ENCODE results near the gene TEX14. TPM values are rescaled to one million over a fixed set of nuclear protein-coding genes. Genes with fewer than 3 reads are reported as not detected.
A peak's percentile ranks its signal among the peaks of the same experiment; 100 is the strongest.

Gene TEX14
- total RNA-seq, 1 donor from 2014 or later: not detected

GRCh38 chr17:58517928-58518609 lies 173.8 kb downstream of the TEX14 start:
- no peak for TF ChIP-seq CTCF (IDR thresholded peaks at IDR 0.05; ENCODE audit: insufficient read depth, low read length, severe bottlenecking)
- peak overlapping the region; percentile 73 for H3K4me3 ChIP-seq (ENCODE audit: low read depth, low read length)
- FAIRE-seq: no peak

GRCh38 chr17:58517378-58517927 lies 174.4 kb downstream of the TEX14 start:
- TF ChIP-seq CTCF (IDR thresholded peaks at IDR 0.05; ENCODE audit: insufficient read depth, low read length, severe bottlenecking): no peak
- no peak for FAIRE-seq
- DNase-seq (ENCODE audit: low read depth): no peak

More at GRCh38 chr17:58517928-58518609, 173.8 kb downstream of the TEX14 start:
- peak; percentile 98 for DNase-seq (ENCODE audit: low read depth)
- Histone ChIP-seq H3K27me3 (ENCODE audit: control insufficient read depth, insufficient read depth, low read length) (no peaks in the 10 kb centered on the region), H3K36me3 (ENCODE audit: control insufficient read depth, insufficient read depth, low read length) (no peaks in the 10 kb centered on the region)

GRCh38 chr17:58516644-58517377 lies 175.0 kb downstream of the TEX14 start:
- FAIRE-seq (no peak), DNase-seq (ENCODE audit: low read depth) (no peak)
- Histone ChIP-seq H3K36me3 (ENCODE audit: control insufficient read depth, insufficient read depth, low read length) (peaks cover 2% of the 10 kb centered on the region), H3K4me3 (ENCODE audit: low read depth, low read length) (peak overlapping the region; percentile 73), H3K27me3 (ENCODE audit: control insufficient read depth, insufficient read depth, low read length) (no peaks in the 10 kb centered on the region)
- TF ChIP-seq CTCF (IDR thresholded peaks at IDR 0.05; ENCODE audit: insufficient read depth, low read length, severe bottlenecking): no peak

More at GRCh38 chr17:58517378-58517927, 174.4 kb downstream of the TEX14 start:
- H3K36me3 ChIP-seq (ENCODE audit: control insufficient read depth, insufficient read depth, low read length): no peaks in the 10 kb centered on the region
- H3K27me3 ChIP-seq (ENCODE audit: control insufficient read depth, insufficient read depth, low read length): no peaks in the 10 kb centered on the region
- peak overlapping the region; percentile 73 for H3K4me3 ChIP-seq (ENCODE audit: low read depth, low read length)

- no peak for DNase-seq (ENCODE audit: low read depth)
- no peaks in the 10 kb centered on the region for H3K27me3 ChIP-seq (ENCODE audit: control insufficient read depth, insufficient read depth, low read length)
- no peak overlapping the region for H3K4me3 ChIP-seq (ENCODE audit: low read depth, low read length)
- H3K36me3 ChIP-seq (ENCODE audit: control insufficient read depth, insufficient read depth, low read length): peaks cover 6% of the 10 kb centered on the region
- FAIRE-seq: no peak
- TF ChIP-seq CTCF (IDR thresholded peaks at IDR 0.05; ENCODE audit: insufficient read depth, low read length, severe bottlenecking): no peak
These were observed 176.6 kb downstream of the TEX14 start for GRCh38 chr17:58515286-58515685.

- H3K4me3 ChIP-seq (ENCODE audit: low read depth, low read length): peak overlapping the region; percentile 71
- no peak for TF ChIP-seq CTCF (IDR thresholded peaks at IDR 0.05; ENCODE audit: insufficient read depth, low read length, severe bottlenecking)
- FAIRE-seq (no peak), DNase-seq (ENCODE audit: low read depth) (no peak)
- peaks cover 6% of the 10 kb centered on the region for H3K36me3 ChIP-seq (ENCODE audit: control insufficient read depth, insufficient read depth, low read length)
- H3K27me3 ChIP-seq (ENCODE audit: control insufficient read depth, insufficient read depth, low read length): no peaks in the 10 kb centered on the region
These were observed 177.1 kb downstream of the TEX14 start for GRCh38 chr17:58514770-58515157.
